GM19438 (cell line): ENCODE measurements around the gene CD3E.

ENCODE experiments used
- ATAC-seq: cut with Tn5 transposase; IDR thresholded peaks from one replicate; pipeline ENCODE4 v1.9.1; 2021; ENCODE audit warnings: low read depth; ENCODE audit not compliant: unreplicated experiment

CD3E gene

GRCh38 chr11:118304568-118305248 is at the start of gene CD3E:
Gene CD3E (plus strand): TSS chr11:118304730. CDS start chr11:118304953, 223 bp downstream.
- ATAC-seq, result no peak

DNA sequence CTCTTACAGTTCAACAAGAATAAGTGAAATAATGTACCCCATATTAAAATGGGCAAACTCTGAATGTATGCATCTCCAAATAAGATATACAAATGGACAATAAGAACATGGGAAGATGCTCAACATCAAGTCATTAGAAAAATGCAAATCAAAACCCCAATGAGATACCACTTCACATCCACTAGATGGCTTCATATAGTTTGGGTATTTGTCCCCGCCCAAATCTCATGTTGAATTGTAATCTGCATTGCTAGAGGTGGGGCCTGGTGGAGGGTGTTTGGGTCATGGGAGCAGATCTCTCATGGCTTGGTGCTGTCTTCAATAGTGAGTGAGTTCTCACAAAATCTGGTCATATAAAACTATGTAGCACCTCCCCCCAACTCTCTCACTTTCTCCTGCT is 46.1 kb upstream of the CD3E start:
- no peak for ATAC-seq

DNA sequence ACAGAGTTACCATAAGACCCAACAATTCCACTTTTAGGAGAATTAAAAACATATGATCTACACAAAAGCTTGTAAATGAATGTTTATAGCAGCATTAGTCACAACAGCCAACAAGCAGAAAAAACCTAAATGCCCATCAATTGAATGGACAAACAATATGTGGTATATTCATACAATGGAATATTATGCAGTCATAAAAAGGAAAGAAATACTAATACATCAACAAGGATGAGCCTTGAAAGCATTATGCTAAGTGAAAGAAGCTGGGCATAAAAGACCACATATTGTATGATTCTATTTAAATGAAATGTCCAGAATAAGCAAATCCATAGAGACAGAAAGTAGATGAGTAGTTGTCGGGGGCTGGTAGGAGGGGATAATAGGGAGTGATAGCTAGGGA is 45.4 kb upstream of the CD3E start:
- no peak for ATAC-seq

GRCh38 chr11:118260353-118260752 is 44.2 kb upstream of the CD3E start:
- ATAC-seq, result no peak

DNA sequence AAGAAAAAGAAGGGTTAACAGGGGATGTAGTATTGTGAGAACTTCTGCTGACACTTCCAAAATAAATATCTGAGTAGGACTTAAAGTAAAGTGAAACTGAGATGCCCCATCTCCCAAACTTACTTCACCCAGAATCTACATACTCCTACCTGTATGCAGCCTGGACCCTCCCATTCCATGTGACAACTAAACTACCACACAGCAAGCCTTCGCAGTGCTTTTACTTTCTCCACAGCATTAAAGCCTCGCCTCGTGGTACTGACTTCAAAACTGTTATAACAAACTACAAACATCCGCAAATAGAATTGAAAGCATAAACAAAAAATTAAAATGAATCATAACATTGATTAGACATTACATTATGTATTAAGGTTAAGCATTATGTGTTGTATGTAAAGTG is 41.4 kb upstream of the CD3E start:
- no peak for ATAC-seq

DNA sequence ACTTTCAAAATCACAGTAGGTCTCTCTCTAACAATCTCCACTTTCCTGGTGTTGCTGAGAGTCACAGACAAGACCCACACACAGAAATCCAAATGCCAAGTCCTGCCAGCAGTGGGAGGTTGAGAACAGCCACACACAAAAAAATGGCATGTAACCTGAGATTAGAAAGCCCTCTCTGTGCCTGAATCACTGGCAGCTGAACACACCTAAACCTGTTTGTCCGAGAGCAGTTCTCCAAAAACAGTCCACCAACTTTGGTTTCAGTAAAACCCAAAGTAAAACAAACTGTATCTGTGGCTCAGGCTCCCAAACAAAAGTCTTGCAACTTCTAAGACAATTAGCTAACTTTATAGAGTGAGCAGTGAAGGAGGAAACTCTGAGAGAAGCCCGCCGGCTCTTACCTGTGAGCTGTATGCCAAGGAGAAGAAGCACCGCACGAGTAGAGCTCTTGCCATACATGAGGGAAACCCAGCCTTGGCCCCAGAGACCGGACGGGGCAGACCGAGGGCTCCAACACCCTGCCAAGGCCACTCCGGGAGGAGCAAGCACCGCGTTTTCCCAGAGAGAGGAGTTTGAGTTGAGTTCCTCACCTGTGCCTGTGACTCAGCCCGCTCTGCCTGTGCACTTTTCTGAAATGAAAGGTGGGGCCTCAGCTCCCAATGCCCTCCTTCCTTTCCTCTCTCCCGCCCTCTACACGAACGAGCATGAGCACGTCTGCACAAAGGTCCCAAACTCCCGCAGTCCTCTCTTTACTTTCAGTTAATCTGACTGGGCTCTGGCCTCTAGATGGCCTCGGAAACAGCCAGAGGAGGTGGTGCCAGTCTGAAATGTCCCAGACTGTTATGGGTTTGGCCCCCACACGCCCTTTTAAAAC is 40.6 kb upstream of the CD3E start, which contains the start of gene MPZL2:
Gene MPZL2, minus strand, starts transcription at position 603 of the 874 bp plus-strand sequence. Its CDS starts 144 bp downstream, at position 459.
- no peak for ATAC-seq

GRCh38 chr11:118264569-118265465 is 39.7 kb upstream of the CD3E start:
- no peak for ATAC-seq

- ATAC-seq, result no peak
These were observed 38.6 kb upstream of the CD3E start for GRCh38 chr11:118265954-118266353.

GRCh38 chr11:118267486-118267885 is 37.0 kb upstream of the CD3E start:
- no peak for ATAC-seq

DNA sequence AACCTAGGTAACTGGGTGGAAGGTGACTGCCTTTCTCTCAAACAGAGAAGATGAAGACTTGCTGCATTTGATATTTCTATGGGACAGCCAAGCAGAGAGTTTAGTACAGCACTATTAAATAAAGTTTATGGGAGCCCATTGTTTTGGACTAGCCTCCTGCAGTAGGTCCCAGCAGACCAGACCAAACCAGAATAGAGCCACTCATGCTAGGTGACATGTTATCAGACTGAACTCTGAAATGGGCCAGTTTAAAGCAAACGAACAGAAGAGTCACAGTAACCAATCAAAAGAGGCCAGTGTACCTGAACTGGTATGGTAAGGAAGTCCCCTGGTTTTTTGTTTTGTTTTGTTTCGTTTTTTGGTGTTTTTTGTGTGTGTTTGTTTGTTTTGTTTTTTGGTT is 32.5 kb upstream of the CD3E start:
- ATAC-seq, result no peak

- ATAC-seq, result no peak
These were observed 30.3 kb upstream of the CD3E start for GRCh38 chr11:118274186-118274585.

GRCh38 chr11:118275176-118275575 is 29.4 kb upstream of the CD3E start:
- ATAC-seq, result no peak

- no peak for ATAC-seq
These were observed 28.1 kb upstream of the CD3E start for GRCh38 chr11:118276422-118276821.

GRCh38 chr11:118277312-118277711 is 27.2 kb upstream of the CD3E start:
- ATAC-seq, result no peak

- ATAC-seq, result no peak
These were observed 23.2 kb upstream of the CD3E start for GRCh38 chr11:118281284-118281683.

DNA sequence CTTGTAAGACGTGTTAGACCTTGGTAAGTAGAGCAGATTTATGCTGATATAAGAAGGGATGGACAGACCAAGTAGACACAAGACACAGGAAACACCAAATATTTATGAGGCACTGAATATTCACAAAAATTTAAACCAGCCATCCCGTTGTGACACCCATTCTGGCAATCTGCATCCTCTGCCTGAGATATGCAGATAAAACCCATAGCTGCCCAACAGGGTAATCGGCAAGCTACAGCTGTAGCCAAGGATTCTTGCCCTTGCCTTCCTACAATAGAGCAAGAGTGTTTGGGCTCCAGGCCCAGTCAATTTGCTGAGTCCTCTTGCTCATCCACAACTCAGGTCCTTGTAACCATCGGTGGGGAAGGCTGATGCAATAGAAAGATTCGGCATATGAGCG is 21.9 kb upstream of the CD3E start:
- no peak for ATAC-seq

GRCh38 chr11:118283037-118283636 is 21.4 kb upstream of the CD3E start:
- ATAC-seq, result no peak

DNA sequence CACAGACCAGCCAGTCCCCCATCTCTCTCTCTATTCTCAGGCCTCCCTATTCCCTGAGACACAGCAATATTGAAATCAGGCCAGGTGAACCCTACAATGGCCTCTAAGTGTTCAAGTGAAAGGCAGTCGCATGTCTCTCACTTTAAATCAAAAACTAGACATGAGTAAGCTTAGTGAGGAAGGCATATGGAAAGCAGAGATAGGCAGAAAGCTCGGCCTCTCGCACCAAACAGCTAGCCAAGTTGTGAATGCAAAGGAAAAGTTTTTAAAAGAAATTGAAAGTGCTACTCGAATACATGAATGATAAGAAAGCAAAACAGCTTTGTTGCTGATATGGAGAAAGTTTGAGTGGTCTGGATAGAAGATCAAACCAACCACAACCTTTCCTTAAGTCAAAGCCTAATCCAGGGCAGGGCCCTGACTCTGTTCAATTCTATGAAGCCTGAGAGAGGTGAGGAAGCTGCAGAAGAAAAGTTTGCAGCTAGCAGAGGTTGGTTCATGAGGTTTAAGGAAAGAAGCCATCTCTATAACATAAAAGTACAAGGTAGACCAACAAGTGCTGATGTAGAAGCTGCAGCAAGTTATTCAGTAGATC is 20.7 kb upstream of the CD3E start:
- ATAC-seq, result no peak

DNA sequence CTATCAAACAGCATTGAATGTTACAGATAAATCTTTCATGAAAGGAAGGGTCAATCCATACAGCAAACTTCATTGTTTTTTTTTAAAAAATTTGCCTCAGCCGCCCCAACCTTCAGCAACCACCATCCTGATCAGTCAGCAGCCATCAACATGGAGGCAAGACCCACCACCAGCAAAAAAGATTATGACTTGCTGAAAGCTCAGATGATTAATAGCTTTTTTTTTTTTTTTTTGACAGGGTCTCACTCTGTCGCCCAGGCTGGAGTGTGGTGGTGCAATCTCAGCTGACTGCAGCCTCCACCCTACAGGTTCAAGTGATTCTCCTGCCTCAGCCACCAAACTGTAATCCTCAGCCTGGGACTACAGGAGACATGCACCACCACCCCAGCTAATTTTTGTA is 18.0 kb upstream of the CD3E start:
- ATAC-seq, result no peak

- no peak for ATAC-seq
These were observed 17.5 kb upstream of the CD3E start for GRCh38 chr11:118287006-118287405.
